Panc1 (cell line): ENCODE results near the gene ACYP2. TPM values are rescaled to one million over a fixed set of nuclear protein-coding genes. Genes with fewer than 3 reads are reported as not detected.

Source experiments
- ATAC-seq: fragments of 200-7000 bp; cut with Tn5 transposase; 2 replicates; pipeline ENCODE4 v1.9.1; 2020; ENCODE audit warnings: mild to moderate bottlenecking, moderate library complexity
- BruUV-seq: library from RNA; stranded (reverse); fragments of 400-500 nt; replicated peaks from 2 replicates; lab custom pipeline; 2021; lab: Mats Ljungman, UMichigan
- CTCF ChIA-PET: fragments of 300-600 bp; sonication (Branson Sonifier 250); formaldehyde crosslinking; loops from one replicate; lab custom pipeline; 2022; ENCODE audit warnings: antibody characterized with exemption; lab: Charles Lee
- POLR2A ChIA-PET: fragments of 300-600 bp; sonication (Branson Sonifier 250); formaldehyde crosslinking; loops from one replicate; lab custom pipeline; 2022; ENCODE audit warnings: antibody characterized with exemption; lab: Charles Lee
- DNase-seq: peaks from one replicate; pipeline ENCODE4 v3.0.0-alpha.2; 2010; ENCODE audit warnings: low read depth, low spot score
- H3K27ac ChIP-seq: 2 replicates; pipeline ENCODE4 v1.5.1; 2011; ENCODE audit warnings: mild to moderate bottlenecking, low read length, inconsistent platforms
- H3K27me3 ChIP-seq: fragments of 200-500 bp; sonication (Bioruptor generic); 2 replicates; pipeline ENCODE4 v1.6.0; 2014; ENCODE audit warnings: low read length, inconsistent platforms; ENCODE audit not compliant: control insufficient read depth, insufficient read depth
- H3K36me3 ChIP-seq: fragments of 200-500 bp; sonication (Bioruptor generic); 2 replicates; pipeline ENCODE4 v1.5.1; 2014; ENCODE audit warnings: inconsistent platforms, mild to moderate bottlenecking, low read length, moderate library complexity; ENCODE audit not compliant: control insufficient read depth, insufficient read depth
- H3K4me1 ChIP-seq: 2 replicates; pipeline ENCODE4 v1.5.1; 2011; ENCODE audit warnings: inconsistent platforms, mild to moderate bottlenecking, low read length, moderate library complexity; ENCODE audit not compliant: control insufficient read depth, insufficient read depth
- H3K4me3 ChIP-seq, 2 experiments: 2 replicates each; pipeline ENCODE4 v1.5.1; 2011 to 2012; ENCODE audit warnings: low read depth in 2 of 2, low read length in 2 of 2, mild to moderate bottlenecking in 2 of 2, inconsistent platforms in 1 of 2, moderate library complexity in 1 of 2
- H3K9me3 ChIP-seq: fragments of 200-500 bp; sonication (Bioruptor generic); 2 replicates; pipeline ENCODE4 v1.5.1; 2014; ENCODE audit warnings: low read depth, mild to moderate bottlenecking, inconsistent platforms, low read length, moderate library complexity; ENCODE audit not compliant: control insufficient read depth, insufficient read depth
- POLR2AphosphoS5 ChIP-seq: IDR thresholded peaks from 2 replicates; pipeline ENCODE4 v1.6.1; 2012; ENCODE audit warnings: mild to moderate bottlenecking, low read depth, low read length, moderate library complexity
- SIN3A ChIP-seq: IDR thresholded peaks from 2 replicates; pipeline ENCODE4 v1.6.1; 2012; ENCODE audit warnings: low read depth, mild to moderate bottlenecking, low read length, moderate library complexity, borderline replicate concordance; ENCODE audit not compliant: insufficient read depth
- TCF7L2 ChIP-seq: IDR thresholded peaks from 2 replicates; pipeline ENCODE4 v1.6.1; 2011; ENCODE audit warnings: mild to moderate bottlenecking, low read depth, low read length, inconsistent platforms
- in situ Hi-C: cut with HindIII; loops from 2 replicates; pipeline ENCODE4 v1.10.0; 2016; ENCODE audit warnings: low sequenced_read_pairs, low pct_unique_long_range_greater_than_20kb
- intact Hi-C: fragments of 100-400 bp; cut with micrococcal nuclease; formaldehyde crosslinking; loops from one replicate; pipeline ENCODE4 v1.10.0; 2022; ENCODE audit not compliant: unreplicated experiment
- total RNA-seq: library from RNA; stranded (reverse); gene quantifications from one replicate; pipeline ENCODE4 v1.2.1, GENCODE V29; 2021; ENCODE audit not compliant: unreplicated experiment
- TF ChIP-seq, protein P1 (sequence below): fragments of 450-650 bp; IDR thresholded peaks from 2 replicates; pipeline ENCODE4 v1.5.1; 2017; ENCODE audit warnings: mild to moderate bottlenecking
- TF ChIP-seq, protein P2 (sequence below), 2 experiments: IDR thresholded peaks; 2 replicates each; pipeline ENCODE4 v1.6.1; 2011 to 2012; ENCODE audit warnings: low read depth in 2 of 2, control low read depth in 1 of 2, low read length in 1 of 2, mild to moderate bottlenecking in 1 of 2, moderate library complexity in 1 of 2; ENCODE audit not compliant: insufficient read depth in 1 of 2

Gene ACYP2
- total RNA-seq, 1 experiment from 2014 or later = 11.5 TPM

DNA sequence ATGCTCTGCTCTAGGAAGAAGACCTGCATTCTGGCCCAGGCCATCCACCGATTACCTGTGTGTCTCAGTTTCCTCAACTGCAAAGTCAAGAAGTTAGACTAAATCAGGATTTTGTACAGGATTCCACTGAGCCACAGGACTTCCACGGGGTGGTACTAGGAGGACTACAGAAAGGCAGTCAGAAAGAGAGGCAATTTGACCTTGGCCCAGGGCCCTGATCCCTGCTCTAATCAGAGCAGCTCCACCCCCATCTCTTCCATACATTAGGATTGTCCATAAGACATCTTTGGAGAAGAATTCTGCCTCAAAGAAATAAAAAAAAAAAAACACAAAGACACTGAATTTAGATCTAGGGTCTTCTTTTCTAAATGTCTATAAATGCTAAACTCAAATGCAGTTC, 193.4 kb downstream of the ACYP2 start:
- CTCF ChIA-PET = interaction anchor here (0.7 kb wide), 1 partner anchor 376 kb away, joined by 6 read pairs; no protein-coding TSS in a partner anchor
- no peaks in the 10 kb centered on the region for H3K27me3 ChIP-seq
- no peaks in the 10 kb centered on the region for H3K9me3 ChIP-seq
- no peak for ATAC-seq
- no peak overlapping the region for H3K27ac ChIP-seq
- BruUV-seq = no TSS peak
- no peaks in the 10 kb centered on the region for H3K4me1 ChIP-seq
- no peak overlapping the region for H3K4me3 ChIP-seq
- H3K36me3 ChIP-seq = no peaks in the 10 kb centered on the region
- no peak for DNase-seq
- POLR2A ChIA-PET = interaction anchor here (0.6 kb wide), 1 partner anchor 10 kb away, joined by 3 read pairs; no protein-coding TSS in a partner anchor
- in situ Hi-C loops = no loop called here
- intact Hi-C loops = no loop called here
- TF ChIP-seq SIN3A (no peak), POLR2AphosphoS5 (no peak), TCF7L2 (no peak)
- TF ChIP-seq, protein P1, sequence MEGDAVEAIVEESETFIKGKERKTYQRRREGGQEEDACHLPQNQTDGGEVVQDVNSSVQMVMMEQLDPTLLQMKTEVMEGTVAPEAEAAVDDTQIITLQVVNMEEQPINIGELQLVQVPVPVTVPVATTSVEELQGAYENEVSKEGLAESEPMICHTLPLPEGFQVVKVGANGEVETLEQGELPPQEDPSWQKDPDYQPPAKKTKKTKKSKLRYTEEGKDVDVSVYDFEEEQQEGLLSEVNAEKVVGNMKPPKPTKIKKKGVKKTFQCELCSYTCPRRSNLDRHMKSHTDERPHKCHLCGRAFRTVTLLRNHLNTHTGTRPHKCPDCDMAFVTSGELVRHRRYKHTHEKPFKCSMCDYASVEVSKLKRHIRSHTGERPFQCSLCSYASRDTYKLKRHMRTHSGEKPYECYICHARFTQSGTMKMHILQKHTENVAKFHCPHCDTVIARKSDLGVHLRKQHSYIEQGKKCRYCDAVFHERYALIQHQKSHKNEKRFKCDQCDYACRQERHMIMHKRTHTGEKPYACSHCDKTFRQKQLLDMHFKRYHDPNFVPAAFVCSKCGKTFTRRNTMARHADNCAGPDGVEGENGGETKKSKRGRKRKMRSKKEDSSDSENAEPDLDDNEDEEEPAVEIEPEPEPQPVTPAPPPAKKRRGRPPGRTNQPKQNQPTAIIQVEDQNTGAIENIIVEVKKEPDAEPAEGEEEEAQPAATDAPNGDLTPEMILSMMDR = no peak
- TF ChIP-seq, protein P2, sequence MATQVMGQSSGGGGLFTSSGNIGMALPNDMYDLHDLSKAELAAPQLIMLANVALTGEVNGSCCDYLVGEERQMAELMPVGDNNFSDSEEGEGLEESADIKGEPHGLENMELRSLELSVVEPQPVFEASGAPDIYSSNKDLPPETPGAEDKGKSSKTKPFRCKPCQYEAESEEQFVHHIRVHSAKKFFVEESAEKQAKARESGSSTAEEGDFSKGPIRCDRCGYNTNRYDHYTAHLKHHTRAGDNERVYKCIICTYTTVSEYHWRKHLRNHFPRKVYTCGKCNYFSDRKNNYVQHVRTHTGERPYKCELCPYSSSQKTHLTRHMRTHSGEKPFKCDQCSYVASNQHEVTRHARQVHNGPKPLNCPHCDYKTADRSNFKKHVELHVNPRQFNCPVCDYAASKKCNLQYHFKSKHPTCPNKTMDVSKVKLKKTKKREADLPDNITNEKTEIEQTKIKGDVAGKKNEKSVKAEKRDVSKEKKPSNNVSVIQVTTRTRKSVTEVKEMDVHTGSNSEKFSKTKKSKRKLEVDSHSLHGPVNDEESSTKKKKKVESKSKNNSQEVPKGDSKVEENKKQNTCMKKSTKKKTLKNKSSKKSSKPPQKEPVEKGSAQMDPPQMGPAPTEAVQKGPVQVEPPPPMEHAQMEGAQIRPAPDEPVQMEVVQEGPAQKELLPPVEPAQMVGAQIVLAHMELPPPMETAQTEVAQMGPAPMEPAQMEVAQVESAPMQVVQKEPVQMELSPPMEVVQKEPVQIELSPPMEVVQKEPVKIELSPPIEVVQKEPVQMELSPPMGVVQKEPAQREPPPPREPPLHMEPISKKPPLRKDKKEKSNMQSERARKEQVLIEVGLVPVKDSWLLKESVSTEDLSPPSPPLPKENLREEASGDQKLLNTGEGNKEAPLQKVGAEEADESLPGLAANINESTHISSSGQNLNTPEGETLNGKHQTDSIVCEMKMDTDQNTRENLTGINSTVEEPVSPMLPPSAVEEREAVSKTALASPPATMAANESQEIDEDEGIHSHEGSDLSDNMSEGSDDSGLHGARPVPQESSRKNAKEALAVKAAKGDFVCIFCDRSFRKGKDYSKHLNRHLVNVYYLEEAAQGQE (IDR thresholded peaks at IDR 0.05; ENCODE audit: insufficient read depth in 1 of 2, low read depth in 2 of 2, low read length in 1 of 2) = no peak

DNA sequence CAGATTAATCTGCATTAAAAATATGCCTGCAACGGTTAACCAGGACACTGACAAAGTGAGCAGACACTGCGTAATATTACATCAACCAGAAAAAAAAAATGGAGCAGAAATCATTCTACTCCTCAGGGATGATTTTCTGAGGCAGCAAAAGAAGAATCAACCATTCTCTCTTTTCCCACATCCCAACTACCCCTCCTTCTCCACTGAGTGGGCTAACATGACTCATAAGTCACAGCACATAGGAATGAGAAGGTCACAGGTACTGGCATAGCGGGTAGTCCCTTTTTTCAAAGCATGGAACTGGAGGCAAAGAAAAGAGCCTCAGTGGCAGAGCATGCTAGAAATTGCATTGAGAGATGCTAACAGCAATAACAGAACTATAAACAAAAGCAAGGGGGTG, 194.9 kb downstream of the ACYP2 start:
- ATAC-seq = no peak
- Histone ChIP-seq H3K4me3 (no peak overlapping the region), H3K9me3 (no peaks in the 10 kb centered on the region), H3K27me3 (no peaks in the 10 kb centered on the region), H3K27ac (no peak overlapping the region), H3K36me3 (no peaks in the 10 kb centered on the region), H3K4me1 (no peaks in the 10 kb centered on the region)
- intact Hi-C loops (no loop called here), in situ Hi-C loops (no loop called here)
- no TSS peak for BruUV-seq
- no peak for DNase-seq
- CTCF ChIA-PET = no interaction called here
- TF ChIP-seq, protein P1 = no peak
- TF ChIP-seq POLR2AphosphoS5 = no peak
- TF ChIP-seq, protein P2 (IDR thresholded peaks at IDR 0.05; ENCODE audit: insufficient read depth in 1 of 2, low read depth in 2 of 2, low read length in 1 of 2) = no peak
- TF ChIP-seq TCF7L2 = no peak
- no peak for TF ChIP-seq SIN3A
- POLR2A ChIA-PET = no interaction called here
